ENCODE results near the gene OR10H1.

- TF ChIP-seq CTCF (IDR thresholded peaks at IDR 0.05) (no peak), EZH2phosphoT487 (IDR thresholded peaks at IDR 0.05) (no peak)
These were observed 22.9 kb upstream of the OR10H1 start for GRCh38 chr19:15838351-15838750.

All from neural progenitor cell (in vitro differentiated cells).